Endothelial cell of umbilical vein (primary cell): ENCODE measurements around the gene MAGEC2. TPM values are rescaled to one million over a fixed set of nuclear protein-coding genes. Genes with fewer than 3 reads are reported as not detected.

ENCODE experiments used
- BruUV-seq: library from RNA; stranded (reverse); fragments of 400-500 nt; replicated peaks from 2 replicates; lab custom pipeline; 2021; lab: Mats Ljungman, UMichigan
- CTCF ChIA-PET: fragments of 300-600, 350-600 bp; sonication (Branson Sonifier 250); formaldehyde crosslinking; loops from one replicate; lab custom pipeline; 2021; ENCODE audit warnings: antibody characterized with exemption, inconsistent platforms; lab: Charles Lee
- POLR2A ChIA-PET: fragments of 300-600, 350-600 bp; sonication (Branson Sonifier 250); formaldehyde crosslinking; loops from one replicate; lab custom pipeline; 2021; ENCODE audit warnings: antibody characterized with exemption, inconsistent platforms; lab: Charles Lee
- DNase-seq: peaks from one replicate; pipeline ENCODE4 v3.0.0-alpha.2; 2011; ENCODE audit warnings: low read depth, low spot score
- FAIRE-seq: peaks from 2 replicates; lab custom pipeline; 2011; peaks lifted over from hg19 to GRCh38; lab: Jason Lieb, UNC
- H2AFZ ChIP-seq: 2 replicates; pipeline ENCODE4 v1.6.0; 2012; ENCODE audit warnings: low read depth, low read length, control low read depth, inconsistent platforms
- H3K27ac ChIP-seq: 2 replicates; pipeline ENCODE4 v1.5.1; 2011; ENCODE audit warnings: low read depth, mild to moderate bottlenecking, control low read depth, low read length, moderate library complexity; ENCODE audit not compliant: insufficient read depth
- H3K27me3 ChIP-seq, 2 experiments: 2 replicates each; pipeline versions ENCODE4 v1.6.0 to v1.6.1; 2011; ENCODE audit warnings: low read length in 2 of 2, mixed read lengths in 1 of 2; ENCODE audit not compliant: control insufficient read depth in 2 of 2, insufficient read depth in 2 of 2
- H3K36me3 ChIP-seq, 2 experiments: 2 replicates in 1 of 2; 3 replicates in 1 of 2; pipeline ENCODE4 v1.5.1; 2011; ENCODE audit warnings: low read length in 2 of 2, mild to moderate bottlenecking in 1 of 2, moderate library complexity in 1 of 2; ENCODE audit not compliant: control insufficient read depth in 2 of 2, insufficient read depth in 2 of 2; ENCODE audit errors: extremely low read depth in 1 of 2
- H3K4me1 ChIP-seq: 3 replicates; pipeline ENCODE4 v1.5.1; 2011; ENCODE audit warnings: mild to moderate bottlenecking, low read length; ENCODE audit not compliant: control insufficient read depth, insufficient read depth; ENCODE audit errors: extremely low read depth
- H3K4me2 ChIP-seq: 2 replicates; pipeline ENCODE4 v1.6.1; 2011; ENCODE audit warnings: low read length, control low read depth, mixed read lengths; ENCODE audit not compliant: insufficient read depth
- H3K4me3 ChIP-seq, 3 experiments: fragments of 200-600 bp in 1 of 3; sonication (generic), shearing (Covaris generic) in 1 of 3; replicated peaks in 1 of 3; 2 replicates each; pipeline ENCODE4 v1.5.1; 2011 to 2016; ENCODE audit warnings: control low read depth in 3 of 3, low read length in 3 of 3, mild to moderate bottlenecking in 2 of 3, inconsistent platforms in 1 of 3, low read depth in 1 of 3, moderate library complexity in 1 of 3; ENCODE audit not compliant: insufficient read depth in 1 of 3
- H3K79me2 ChIP-seq: 2 replicates; pipeline ENCODE4 v1.6.0; 2012; ENCODE audit warnings: low read length, inconsistent platforms; ENCODE audit not compliant: control insufficient read depth, insufficient read depth
- H3K9ac ChIP-seq: replicated peaks from 2 replicates; pipeline ENCODE3; 2011; ENCODE audit warnings: low read length, control low read depth; ENCODE audit not compliant: insufficient read depth; ENCODE audit errors: extremely low read depth
- H3K9me1 ChIP-seq: replicated peaks from 3 replicates; pipeline ENCODE4 v1.6.0; 2011; ENCODE audit warnings: mild to moderate bottlenecking, low read length; ENCODE audit not compliant: control insufficient read depth, insufficient read depth; ENCODE audit errors: extremely low read depth
- H3K9me3 ChIP-seq: replicated peaks from 2 replicates; pipeline ENCODE4 v1.5.1; 2012; ENCODE audit warnings: low read length, inconsistent platforms; ENCODE audit not compliant: control insufficient read depth, insufficient read depth
- H4K20me1 ChIP-seq: replicated peaks from 2 replicates; pipeline ENCODE3; 2011; ENCODE audit warnings: mild to moderate bottlenecking, low read length; ENCODE audit not compliant: control insufficient read depth, insufficient read depth; ENCODE audit errors: extremely low read depth
- CTCF ChIP-seq, 2 donors: IDR thresholded peaks; 1 replicate in 1 of 2; 2 replicates in 1 of 2; pipeline ENCODE4 v1.5.1; 2011; ENCODE audit warnings: low read length in 2 of 2, mild to moderate bottlenecking in 2 of 2, moderate library complexity in 2 of 2, control low read depth in 1 of 2, inconsistent platforms in 1 of 2, low read depth in 1 of 2; ENCODE audit not compliant: insufficient read depth in 1 of 2; ENCODE audit errors: extremely low read depth in 1 of 2
- EZH2 ChIP-seq: IDR thresholded peaks from 2 replicates; pipeline ENCODE4 v1.6.1; 2012; ENCODE audit warnings: borderline replicate concordance, low read depth, mild to moderate bottlenecking, moderate library complexity, low read length, inconsistent platforms; ENCODE audit not compliant: severe bottlenecking
- FOS ChIP-seq: IDR thresholded peaks from 2 replicates; pipeline ENCODE4 v1.6.1; 2011; ENCODE audit warnings: mild to moderate bottlenecking, low read length, moderate library complexity, borderline replicate concordance; ENCODE audit not compliant: insufficient read depth
- GATA2 ChIP-seq: IDR thresholded peaks from 2 replicates; pipeline ENCODE4 v1.7.0; 2011; ENCODE audit warnings: low read depth, mild to moderate bottlenecking, moderate library complexity, mixed read lengths, low read length; ENCODE audit not compliant: insufficient read length, insufficient read depth
- JUN ChIP-seq: IDR thresholded peaks from 2 replicates; pipeline ENCODE4 v1.6.1; 2011; ENCODE audit warnings: borderline replicate concordance, low read depth; ENCODE audit not compliant: insufficient read length, insufficient read depth
- MYC ChIP-seq: IDR thresholded peaks from one replicate; pipeline ENCODE4 v1.6.1; 2011; ENCODE audit warnings: mild to moderate bottlenecking, low read depth, low read length
- POLR2A ChIP-seq: IDR thresholded peaks from 2 replicates; pipeline ENCODE4 v1.6.1; 2012; ENCODE audit warnings: low read depth, mild to moderate bottlenecking, control low read depth, low read length
- POLR2AphosphoS5 ChIP-seq: IDR thresholded peaks from 2 replicates; pipeline ENCODE4 v1.6.1; 2012; ENCODE audit warnings: low read depth, mild to moderate bottlenecking, control low read depth, low read length, moderate library complexity; ENCODE audit not compliant: insufficient read depth
- dilution Hi-C: fragments of 300-500 bp; cut with MboI; formaldehyde crosslinking; loops from one replicate; pipeline ENCODE4 v1.15.0; 2019; ENCODE audit warnings: low sequenced_read_pairs; ENCODE audit not compliant: extremely low pct_ligation_motif_present
- intact Hi-C: fragments of 100-400 bp; cut with micrococcal nuclease; formaldehyde crosslinking; loops from one replicate; pipeline ENCODE4 v1.10.0; 2022
- polyA plus RNA-seq, 4 experiments: library from polyadenylated mRNA; depleted of rRNA in 3 of 4; stranded (reverse) in 3 of 4; unstranded in 1 of 4; fragments of >200 nt; gene quantifications; 2 replicates each; pipeline versions ENCODE4 v1.2.1 to v1.2.3, GENCODE V29; 2011 to 2012; ENCODE audit warnings: missing spikeins in 1 of 4
- total RNA-seq: library from RNA; stranded (reverse); gene quantifications from 2 replicates; pipeline ENCODE4 v1.2.3, GENCODE V29; 2021
- TF ChIP-seq, protein P1 (sequence below): IDR thresholded peaks from 2 replicates; pipeline ENCODE4 v1.6.1; 2011; ENCODE audit not compliant: insufficient read depth, insufficient read length

The MAGEC2 gene
- total and polyA plus RNA-seq, 2 donors (not counting 3 experiments of a cell fraction or from before 2014, with no cell fraction given), result not detected

GRCh38 chrX:142251680-142252079 lies 46.6 kb upstream of the MAGEC2 start:
- dilution Hi-C loops, result no loop called here
- Histone ChIP-seq H3K27ac (no peak overlapping the region), H3K27me3 (no peaks in the 10 kb centered on the region), H3K4me3 (no peak overlapping the region), H2AFZ (no peak overlapping the region), H3K4me2 (no peak overlapping the region), H3K9me3 (no peaks in the 10 kb centered on the region), H3K9ac (no peak overlapping the region), H3K4me1 (no peaks in the 10 kb centered on the region), H4K20me1 (no peaks in the 10 kb centered on the region), H3K9me1 (no peaks in the 10 kb centered on the region), H3K79me2 (no peaks in the 10 kb centered on the region), H3K36me3 (no peaks in the 10 kb centered on the region)
- ChIA-PET POLR2A (no interaction called here), CTCF (no interaction called here)
- no peak for FAIRE-seq
- intact Hi-C loops, result no loop called here
- no TSS peak for BruUV-seq
- TF ChIP-seq POLR2A, result no peak
- no peak for TF ChIP-seq FOS
- no peak for TF ChIP-seq GATA2
- TF ChIP-seq, protein P1, sequence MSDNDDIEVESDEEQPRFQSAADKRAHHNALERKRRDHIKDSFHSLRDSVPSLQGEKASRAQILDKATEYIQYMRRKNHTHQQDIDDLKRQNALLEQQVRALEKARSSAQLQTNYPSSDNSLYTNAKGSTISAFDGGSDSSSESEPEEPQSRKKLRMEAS, result no peak
- TF ChIP-seq POLR2AphosphoS5, result no peak
- TF ChIP-seq JUN, result no peak
- TF ChIP-seq EZH2, result no peak
- no peak for TF ChIP-seq CTCF (IDR thresholded peaks at IDR 0.05; ENCODE audit: extremely low read depth in 1 of 2, insufficient read depth in 1 of 2, low read depth in 1 of 2, low read length in 2 of 2)
- TF ChIP-seq MYC, result no peak
- no peak for DNase-seq
